Activated CD4-positive, alpha-beta memory T cell treated with anti-CD3 and anti-CD28 coated beads for 36 hours (primary cell): ENCODE results near the gene PTPRN2. TPM values are rescaled to one million over a fixed set of nuclear protein-coding genes. Genes with fewer than 3 reads are reported as not detected.
"Not testable (repeated sequence)": the region's sequence is repeated elsewhere in the genome, so short reads cannot be mapped to it uniquely, and the experiment has no call there.

ENCODE experiments used
- CTCF ChIA-PET: fragments of 350-600 bp; sonication (Branson Sonifier 250); formaldehyde crosslinking; loops from one replicate; lab custom pipeline; 2021; ENCODE audit warnings: antibody characterized with exemption, inconsistent platforms; lab: Charles Lee
- POLR2A ChIA-PET: fragments of 350-600 bp; sonication (Branson Sonifier 250); formaldehyde crosslinking; loops from one replicate; lab custom pipeline; 2021; ENCODE audit warnings: antibody characterized with exemption; lab: Charles Lee
- DNase-seq: peaks from one replicate; pipeline ENCODE4 v3.0.0-alpha.2; 2020
- H3K27ac Mint-ChIP-seq: one replicate; pipeline ENCODE4 v1.8.0; 2021; ENCODE audit warnings: mixed read lengths
- H3K27me3 Mint-ChIP-seq: one replicate; pipeline ENCODE4 v1.8.0; 2021; ENCODE audit warnings: mixed read lengths
- H3K36me3 Mint-ChIP-seq: one replicate; pipeline ENCODE4 v1.8.0; 2021; ENCODE audit warnings: mixed read lengths
- H3K4me1 Mint-ChIP-seq: one replicate; pipeline ENCODE4 v1.8.0; 2021; ENCODE audit warnings: low read depth, mixed read lengths
- H3K4me3 Mint-ChIP-seq: one replicate; pipeline ENCODE4 v1.8.0; 2021; ENCODE audit warnings: mild to moderate bottlenecking, mixed read lengths
- H3K9me3 Mint-ChIP-seq: one replicate; pipeline ENCODE4 v1.8.0; 2021; ENCODE audit warnings: mixed read lengths
- intact Hi-C: fragments of 100-400 bp; cut with micrococcal nuclease; formaldehyde crosslinking; loops from one replicate; pipeline ENCODE4 v1.15.1; 2023
- total RNA-seq, 2 experiments: library from RNA; stranded (reverse); gene quantifications; one replicate each; pipeline ENCODE4 v1.2.3, GENCODE V29; 2021

Gene PTPRN2
- total RNA-seq: under 1 TPM; 0.51 to 0.64 TPM

- peak; percentile 69 for DNase-seq
- intact Hi-C loops: no loop called here
- Mint-ChIP-seq H3K4me3 (no peak within 1 kb of the TSS), H3K27me3 (peaks cover 41% of the 10 kb centered on the region), H3K4me1 (peaks cover 10% of the 10 kb centered on the region), H3K27ac (no peak within 1 kb of the TSS), H3K36me3 (peaks cover 2% of the 10 kb centered on the region), H3K9me3 (no peaks in the 10 kb centered on the region)
- ChIA-PET CTCF (no interaction called here), POLR2A (no interaction called here)
These were observed at the start of gene PTPRN2 for GRCh38 chr7:158587162-158588084. Gene PTPRN2 (minus strand): TSS chr7:158587823.

- no peaks in the 10 kb centered on the region for H3K4me1 Mint-ChIP-seq
- ChIA-PET POLR2A (interaction anchor here (0.7 kb wide), 1 partner anchor 23 kb away, joined by 3 read pairs; no protein-coding TSS in a partner anchor), CTCF (interaction anchor here (1.1 to 1.4 kb wide), 2 partner anchors 14 kb away, joined by 3 to 5 read pairs; no protein-coding TSS in a partner anchor)
- intact Hi-C loops: no loop called here
- no peak overlapping the region for H3K4me3 Mint-ChIP-seq
- no peaks in the 10 kb centered on the region for H3K9me3 Mint-ChIP-seq
- H3K36me3 Mint-ChIP-seq: peaks cover 36% of the 10 kb centered on the region
- DNase-seq: no peak
- H3K27ac Mint-ChIP-seq: no peak overlapping the region
- H3K27me3 Mint-ChIP-seq: no peaks in the 10 kb centered on the region
These were observed 45.7 kb upstream of the PTPRN2 start for GRCh38 chr7:158633055-158633956.

GRCh38 chr7:158631574-158632195 is 44.1 kb upstream of the PTPRN2 start:
- ChIA-PET CTCF (interaction anchor here (1.1 kb wide), 1 partner anchor 16 kb away, joined by 3 read pairs; no protein-coding TSS in a partner anchor), POLR2A (no interaction called here)
- no peak overlapping the region for H3K27ac Mint-ChIP-seq
- intact Hi-C loops: no loop called here
- H3K9me3 Mint-ChIP-seq: no peaks in the 10 kb centered on the region
- H3K36me3 Mint-ChIP-seq: peaks cover 32% of the 10 kb centered on the region
- no peaks in the 10 kb centered on the region for H3K27me3 Mint-ChIP-seq
- H3K4me1 Mint-ChIP-seq: no peaks in the 10 kb centered on the region
- no peak for DNase-seq
- no peak overlapping the region for H3K4me3 Mint-ChIP-seq

- H3K4me1 Mint-ChIP-seq, H3K27me3 Mint-ChIP-seq, DNase-seq, H3K9me3 Mint-ChIP-seq, intact Hi-C loops, H3K27ac Mint-ChIP-seq, CTCF ChIA-PET, POLR2A ChIA-PET, H3K4me3 Mint-ChIP-seq: not testable (repeated sequence)
- H3K36me3 Mint-ChIP-seq: peaks cover 36% of the 10 kb centered on the region
These were observed 38.7 kb upstream of the PTPRN2 start for GRCh38 chr7:158626289-158626688.

GRCh38 chr7:158623241-158623640 is 35.6 kb upstream of the PTPRN2 start:
- POLR2A ChIA-PET: no interaction called here
- no peaks in the 10 kb centered on the region for H3K27me3 Mint-ChIP-seq
- H3K4me3 Mint-ChIP-seq: no peak overlapping the region
- no peak for DNase-seq
- H3K36me3 Mint-ChIP-seq: peaks cover 22% of the 10 kb centered on the region
- H3K4me1 Mint-ChIP-seq: no peaks in the 10 kb centered on the region
- intact Hi-C loops: no loop called here
- no peak overlapping the region for H3K27ac Mint-ChIP-seq
- CTCF ChIA-PET: no interaction called here
- H3K9me3 Mint-ChIP-seq: no peaks in the 10 kb centered on the region

GRCh38 chr7:158620839-158621441 is 33.3 kb upstream of the PTPRN2 start:
- no peaks in the 10 kb centered on the region for H3K4me1 Mint-ChIP-seq
- CTCF ChIA-PET: no interaction called here
- no peak overlapping the region for H3K27ac Mint-ChIP-seq
- H3K27me3 Mint-ChIP-seq: no peaks in the 10 kb centered on the region
- DNase-seq: no peak
- intact Hi-C loops: no loop called here
- peaks cover 18% of the 10 kb centered on the region for H3K36me3 Mint-ChIP-seq
- H3K4me3 Mint-ChIP-seq: no peak overlapping the region
- H3K9me3 Mint-ChIP-seq: no peaks in the 10 kb centered on the region
- POLR2A ChIA-PET: no interaction called here

GRCh38 chr7:158620418-158620817 is 32.8 kb upstream of the PTPRN2 start:
- DNase-seq: no peak
- ChIA-PET CTCF (no interaction called here), POLR2A (no interaction called here)
- Mint-ChIP-seq H3K27ac (no peak overlapping the region), H3K36me3 (peaks cover 19% of the 10 kb centered on the region), H3K27me3 (no peaks in the 10 kb centered on the region), H3K4me1 (no peaks in the 10 kb centered on the region), H3K4me3 (no peak overlapping the region), H3K9me3 (no peaks in the 10 kb centered on the region)
- intact Hi-C loops: no loop called here

- no peaks in the 10 kb centered on the region for H3K9me3 Mint-ChIP-seq
- no peak for DNase-seq
- no peaks in the 10 kb centered on the region for H3K4me1 Mint-ChIP-seq
- intact Hi-C loops: no loop called here
- no peak overlapping the region for H3K4me3 Mint-ChIP-seq
- ChIA-PET POLR2A (no interaction called here), CTCF (no interaction called here)
- no peaks in the 10 kb centered on the region for H3K27me3 Mint-ChIP-seq
- H3K36me3 Mint-ChIP-seq: peaks cover 14% of the 10 kb centered on the region
- H3K27ac Mint-ChIP-seq: no peak overlapping the region
These were observed 31.1 kb upstream of the PTPRN2 start for GRCh38 chr7:158618745-158619140.

- Mint-ChIP-seq H3K27ac (no peak overlapping the region), H3K9me3 (no peaks in the 10 kb centered on the region), H3K36me3 (peaks cover 11% of the 10 kb centered on the region), H3K4me3 (no peak overlapping the region), H3K4me1 (peaks cover 10% of the 10 kb centered on the region), H3K27me3 (no peaks in the 10 kb centered on the region)
- intact Hi-C loops: no loop called here
- POLR2A ChIA-PET: no interaction called here
- DNase-seq: no peak
- CTCF ChIA-PET: no interaction called here
These were observed 30.1 kb upstream of the PTPRN2 start for GRCh38 chr7:158617737-158618128.

GRCh38 chr7:158616050-158616449 is 28.4 kb upstream of the PTPRN2 start:
- no peaks in the 10 kb centered on the region for H3K9me3 Mint-ChIP-seq
- POLR2A ChIA-PET: no interaction called here
- H3K27ac Mint-ChIP-seq: no peak overlapping the region
- DNase-seq: no peak
- no peak overlapping the region for H3K4me3 Mint-ChIP-seq
- CTCF ChIA-PET: no interaction called here
- no peaks in the 10 kb centered on the region for H3K27me3 Mint-ChIP-seq
- H3K4me1 Mint-ChIP-seq: peaks cover 11% of the 10 kb centered on the region
- peaks cover 17% of the 10 kb centered on the region for H3K36me3 Mint-ChIP-seq
- intact Hi-C loops: no loop called here

- H3K9me3 Mint-ChIP-seq: no peaks in the 10 kb centered on the region
- peaks cover 17% of the 10 kb centered on the region for H3K36me3 Mint-ChIP-seq
- ChIA-PET POLR2A (no interaction called here), CTCF (interaction anchor here (0.5 to 1.3 kb wide), 2 partner anchors 83 to 363 kb away, joined by 3 read pairs; no protein-coding TSS in a partner anchor)
- DNase-seq: no peak
- intact Hi-C loops: no loop called here
- H3K27ac Mint-ChIP-seq: no peak overlapping the region
- peaks cover 11% of the 10 kb centered on the region for H3K4me1 Mint-ChIP-seq
- no peak overlapping the region for H3K4me3 Mint-ChIP-seq
- H3K27me3 Mint-ChIP-seq: no peaks in the 10 kb centered on the region
These were observed 27.1 kb upstream of the PTPRN2 start for GRCh38 chr7:158614700-158615099.
